ENCODE measurements around the gene FAM181A.

FAM181A gene

GRCh38 chr14:93952829-93953228, 25.7 kb downstream of the FAM181A start:
- DNase-seq = no peak

GRCh38 chr14:93953263-93953662, 26.1 kb downstream of the FAM181A start:
- DNase-seq = no peak

GRCh38 chr14:93953739-93954515, 26.8 kb downstream of the FAM181A start:
- peak; percentile 43 to 50 for DNase-seq

GRCh38 chr14:93954516-93954830, 27.3 kb downstream of the FAM181A start:
- no peak for DNase-seq

GRCh38 chr14:93954900-93955849, 28.0 kb downstream of the FAM181A start:
- DNase-seq = peak; percentile 67 to 69

GRCh38 chr14:93955850-93956481, 28.8 kb downstream of the FAM181A start:
- no peak for DNase-seq

- peak; percentile 50 to 61 for DNase-seq
Measured at GRCh38 chr14:93956514-93957332, 29.6 kb downstream of the FAM181A start.

- DNase-seq = peak; percentile 50 to 60
Measured at GRCh38 chr14:93957333-93957710, 30.2 kb downstream of the FAM181A start.

- DNase-seq = peak in 1 of 2 experiments; percentile 63
Measured at GRCh38 chr14:93957751-93958566, 30.8 kb downstream of the FAM181A start.

GRCh38 chr14:93958567-93959238, 31.6 kb downstream of the FAM181A start:
- DNase-seq = peak; percentile 41

- peak; percentile 95 to 96 for DNase-seq
Measured at GRCh38 chr14:93959239-93960107, 32.3 kb downstream of the FAM181A start.

- DNase-seq = peak; percentile 60 to 67
Measured at GRCh38 chr14:93960108-93960475, 32.9 kb downstream of the FAM181A start.

- DNase-seq = peak in 1 of 2 experiments; percentile 38
Measured at GRCh38 chr14:93960774-93961438, 33.8 kb downstream of the FAM181A start.

- peak in 1 of 2 experiments; percentile 49 for DNase-seq
Measured at GRCh38 chr14:93961620-93962019, 34.5 kb downstream of the FAM181A start.

GRCh38 chr14:93962701-93963601, 35.8 kb downstream of the FAM181A start:
- peak; percentile 70 to 71 for DNase-seq

GRCh38 chr14:93963692-93964091, 36.5 kb downstream of the FAM181A start:
- peak; percentile 33 to 44 for DNase-seq

- DNase-seq = no peak
Measured at GRCh38 chr14:93964281-93964680, 37.1 kb downstream of the FAM181A start.

GRCh38 chr14:93964820-93965286, 37.7 kb downstream of the FAM181A start:
- no peak for DNase-seq

Measured in activated T-cell treated with anti-CD3 and anti-CD28 coated beads, Interleukin-2, amount 50 U/mL, for 48 hours (primary cell).